C4-2B (cell line): ENCODE data around the gene NFKBIL1.

ENCODE experiments used
- H3K27ac ChIP-seq: fragments of 450-650 bp; 2 replicates; pipeline ENCODE4 v1.5.1; 2017
- ZFX ChIP-seq: fragments of 450-650 bp; IDR thresholded peaks from 2 replicates; pipeline ENCODE4 v1.6.1; 2017
- TF ChIP-seq, protein P1 (sequence below): fragments of 450-650 bp; conservative IDR thresholded peaks from 2 replicates; pipeline ENCODE4 v1.5.1; 2017; ENCODE audit warnings: mild to moderate bottlenecking

NFKBIL1 gene

DNA sequence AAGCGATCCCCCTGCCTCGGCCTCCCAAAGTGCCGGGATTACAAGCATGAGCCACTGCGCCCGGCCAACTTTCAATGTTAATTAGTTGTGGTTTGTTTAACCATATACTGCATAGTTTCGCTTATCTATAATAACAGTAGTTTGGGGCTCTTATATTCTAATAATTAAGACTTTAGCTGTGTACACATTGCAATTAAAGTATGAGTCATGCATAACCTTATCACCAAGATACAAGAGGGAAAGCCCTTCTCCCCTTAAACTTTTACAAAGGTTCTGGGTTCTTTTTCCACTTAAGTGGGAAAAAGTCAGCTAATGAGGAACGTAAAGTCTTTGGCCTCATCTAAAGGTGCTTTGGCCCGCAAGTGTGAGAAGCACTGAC lies 21.9 kb upstream of the NFKBIL1 start:
- TF ChIP-seq, protein P1, sequence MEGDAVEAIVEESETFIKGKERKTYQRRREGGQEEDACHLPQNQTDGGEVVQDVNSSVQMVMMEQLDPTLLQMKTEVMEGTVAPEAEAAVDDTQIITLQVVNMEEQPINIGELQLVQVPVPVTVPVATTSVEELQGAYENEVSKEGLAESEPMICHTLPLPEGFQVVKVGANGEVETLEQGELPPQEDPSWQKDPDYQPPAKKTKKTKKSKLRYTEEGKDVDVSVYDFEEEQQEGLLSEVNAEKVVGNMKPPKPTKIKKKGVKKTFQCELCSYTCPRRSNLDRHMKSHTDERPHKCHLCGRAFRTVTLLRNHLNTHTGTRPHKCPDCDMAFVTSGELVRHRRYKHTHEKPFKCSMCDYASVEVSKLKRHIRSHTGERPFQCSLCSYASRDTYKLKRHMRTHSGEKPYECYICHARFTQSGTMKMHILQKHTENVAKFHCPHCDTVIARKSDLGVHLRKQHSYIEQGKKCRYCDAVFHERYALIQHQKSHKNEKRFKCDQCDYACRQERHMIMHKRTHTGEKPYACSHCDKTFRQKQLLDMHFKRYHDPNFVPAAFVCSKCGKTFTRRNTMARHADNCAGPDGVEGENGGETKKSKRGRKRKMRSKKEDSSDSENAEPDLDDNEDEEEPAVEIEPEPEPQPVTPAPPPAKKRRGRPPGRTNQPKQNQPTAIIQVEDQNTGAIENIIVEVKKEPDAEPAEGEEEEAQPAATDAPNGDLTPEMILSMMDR = no peak
- no peak for TF ChIP-seq ZFX
- H3K27ac ChIP-seq = no peak overlapping the region

DNA sequence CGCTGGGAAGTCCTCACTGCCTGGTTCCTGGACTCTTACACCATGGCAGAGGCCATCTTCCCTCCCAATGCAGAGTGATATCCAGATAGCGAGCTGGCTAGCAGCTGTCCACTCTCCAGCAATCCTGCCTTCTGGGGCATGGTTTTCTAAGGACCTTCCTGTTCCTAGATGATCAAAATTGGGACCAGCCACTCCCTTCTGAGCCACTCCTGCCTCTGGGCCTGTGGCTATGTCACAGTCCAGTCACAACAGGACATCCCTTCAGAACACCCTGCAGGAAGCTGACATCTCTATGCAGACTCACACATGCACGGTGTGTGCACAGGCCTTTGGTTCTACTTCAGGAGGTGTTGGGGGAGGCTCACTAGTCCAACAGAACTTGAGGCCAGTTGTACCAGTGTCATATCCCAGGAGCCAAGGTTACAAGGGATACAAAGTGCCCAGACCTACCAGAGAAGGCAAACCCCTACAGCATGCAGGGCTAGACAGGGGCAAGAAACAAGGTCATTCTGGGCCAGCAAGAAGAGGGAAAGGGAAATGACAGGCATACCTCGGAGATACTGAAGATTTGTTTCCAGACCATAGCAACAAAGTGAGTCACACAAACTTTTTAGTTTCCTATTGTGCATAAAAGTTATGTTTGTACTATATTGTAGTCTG lies 21.3 kb upstream of the NFKBIL1 start:
- TF ChIP-seq, protein P1 = no peak
- TF ChIP-seq ZFX = no peak
- H3K27ac ChIP-seq = no peak overlapping the region

DNA sequence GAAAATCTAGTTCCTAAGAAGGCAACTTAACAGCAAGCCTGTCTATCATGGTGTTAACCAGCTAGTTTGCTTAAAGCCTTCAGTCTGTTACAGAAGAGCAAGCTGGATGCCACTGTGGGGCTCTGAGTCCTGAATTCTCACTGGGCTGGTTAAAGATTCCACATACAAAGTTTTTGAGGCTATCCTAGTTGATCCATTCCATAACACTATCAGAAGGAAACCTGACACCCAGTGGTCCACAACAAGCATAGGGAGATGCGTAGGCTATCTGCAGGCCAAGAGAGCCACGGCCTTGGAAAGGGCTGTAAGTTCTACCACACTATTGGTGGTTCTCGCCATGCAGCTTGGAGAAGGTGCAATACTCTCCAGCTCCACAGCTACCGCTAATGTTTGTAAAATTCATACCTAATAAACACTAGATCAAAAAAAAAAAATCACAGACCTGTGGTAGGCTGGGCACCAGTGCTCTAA lies 19.1 kb upstream of the NFKBIL1 start:
- no peak overlapping the region for H3K27ac ChIP-seq
- no peak for TF ChIP-seq ZFX
- TF ChIP-seq, protein P1 = no peak

DNA sequence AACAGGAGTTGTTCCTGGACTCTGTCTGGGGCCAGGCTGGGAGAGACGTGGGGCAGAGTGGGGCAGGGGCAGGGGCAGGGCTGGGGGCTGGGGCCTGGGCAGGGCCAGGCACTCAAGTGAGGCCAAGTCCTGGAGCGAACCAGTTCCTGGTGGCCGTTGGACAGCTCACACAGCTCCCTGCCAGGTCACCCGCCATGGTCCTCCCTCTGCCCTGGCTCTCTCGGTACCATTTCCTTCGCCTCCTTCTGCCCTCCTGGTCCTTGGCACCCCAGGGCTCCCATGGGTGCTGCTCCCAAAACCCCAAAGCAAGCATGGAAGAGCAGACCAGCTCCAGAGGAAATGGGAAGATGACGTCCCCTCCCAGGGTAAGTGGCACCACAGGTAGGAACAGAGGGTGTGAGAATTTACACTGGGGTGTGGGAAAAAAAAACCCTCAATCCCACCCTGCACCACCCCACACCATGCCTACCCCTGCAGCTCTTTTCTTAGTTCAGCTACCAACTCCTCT lies 18.5 kb upstream of the NFKBIL1 start, which contains the start of gene MCCD1:
Gene MCCD1, plus strand, starts transcription at position 142 of the 508 bp plus-strand sequence. Its CDS starts 53 bp downstream, at position 195.
- no peak within 1 kb of the TSS for H3K27ac ChIP-seq
- TF ChIP-seq, protein P1 = no peak
- no peak for TF ChIP-seq ZFX

DNA sequence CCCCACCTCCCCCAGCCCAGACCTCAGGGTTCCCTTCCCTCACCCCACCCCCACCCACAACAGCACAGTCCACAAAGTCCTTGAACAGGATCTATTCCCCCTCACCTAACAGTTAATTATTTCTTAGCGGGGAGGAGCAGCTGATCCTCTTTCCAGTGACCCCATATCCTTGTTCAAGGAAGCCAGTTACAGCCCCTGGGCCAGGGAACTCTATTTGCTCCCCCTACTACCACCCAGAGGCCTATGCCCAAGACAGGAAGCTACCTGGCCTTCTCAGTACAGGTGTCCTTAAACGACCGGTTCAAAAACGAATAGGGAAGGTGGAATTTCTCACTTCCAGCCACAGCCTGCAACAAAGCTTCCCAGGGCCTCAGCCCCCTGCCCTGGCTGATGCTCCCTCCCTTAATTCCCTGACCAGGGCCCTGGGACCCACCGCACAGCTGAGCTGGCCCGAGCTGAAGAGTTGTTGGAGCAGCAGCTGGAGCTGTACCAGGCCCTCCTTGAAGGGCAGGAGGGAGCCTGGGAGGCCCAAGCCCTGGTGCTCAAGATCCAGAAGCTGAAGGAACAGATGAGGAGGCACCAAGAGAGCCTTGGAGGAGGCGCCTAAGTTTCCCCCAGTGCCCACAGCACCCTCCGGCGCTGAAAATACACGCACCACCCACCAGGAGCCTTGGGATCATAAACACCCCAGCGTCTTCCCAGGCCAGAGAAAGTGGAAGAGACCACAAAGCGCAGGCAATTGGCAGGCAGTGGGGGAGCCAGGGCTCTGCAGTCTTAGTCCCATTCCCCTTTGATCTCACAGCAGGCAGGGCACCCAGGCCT lies 17.9 kb upstream of the NFKBIL1 start:
- no peak for TF ChIP-seq ZFX
- TF ChIP-seq, protein P1 = no peak
- no peak overlapping the region for H3K27ac ChIP-seq

DNA sequence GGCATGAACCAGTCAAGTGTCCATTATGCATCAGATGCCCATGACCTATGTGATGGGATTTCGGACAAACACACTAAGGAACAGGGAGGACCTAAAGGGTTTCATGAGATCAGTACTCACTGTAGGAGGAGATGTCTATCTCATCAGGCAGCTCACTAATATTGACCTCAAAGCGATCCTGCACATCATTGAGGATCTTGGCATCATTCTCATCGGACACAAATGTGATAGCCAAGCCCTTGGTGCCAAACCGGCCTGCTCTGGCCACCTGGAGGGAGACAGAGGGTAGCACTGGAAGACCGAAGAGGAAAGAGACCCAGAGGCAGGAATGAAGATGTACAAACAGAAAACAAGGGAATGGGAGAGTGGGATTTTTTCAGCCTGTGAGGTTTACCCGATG lies 16.7 kb upstream of the NFKBIL1 start:
- TF ChIP-seq ZFX = no peak
- TF ChIP-seq, protein P1 = no peak

DNA sequence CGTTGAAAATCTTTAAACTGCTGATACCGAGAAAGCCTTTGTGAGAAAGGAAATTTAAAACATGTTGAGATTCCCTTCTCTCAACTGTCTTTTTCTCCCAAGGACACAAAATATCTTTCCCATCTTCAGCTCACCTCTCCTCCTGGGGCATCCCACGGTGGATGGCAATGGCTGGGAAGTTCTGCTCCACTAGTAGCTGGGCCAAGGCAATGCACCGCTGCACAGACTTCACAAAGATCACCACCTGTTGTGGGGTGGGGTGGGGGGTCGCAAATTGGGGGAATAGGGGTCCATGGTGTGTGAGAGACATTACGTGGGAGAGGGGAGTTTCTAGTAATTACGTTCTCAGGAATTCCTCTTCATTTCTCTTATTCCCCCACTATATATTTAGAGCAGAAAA lies 16.2 kb upstream of the NFKBIL1 start:
- TF ChIP-seq ZFX = no peak
- TF ChIP-seq, protein P1 = no peak
- no peak overlapping the region for H3K27ac ChIP-seq

More for the DNA sequence above, 16.7 kb upstream of the NFKBIL1 start:
- no peak overlapping the region for H3K27ac ChIP-seq
